Measurements from ENCODE around the gene KRTAP25-1. TPM values are rescaled to one million over a fixed set of nuclear protein-coding genes. Genes with fewer than 3 reads are reported as not detected.

Gene KRTAP25-1
- total RNA-seq, 4 donors from 2014 or later, result not detected

GRCh38 chr21:30329203-30329875 is 40.0 kb upstream of the KRTAP25-1 start:
- no peak for TF ChIP-seq CTCF (IDR thresholded peaks at IDR 0.05; ENCODE audit: low read depth)

GRCh38 chr21:30326390-30326789 is 37.1 kb upstream of the KRTAP25-1 start:
- no peak for TF ChIP-seq CTCF (IDR thresholded peaks at IDR 0.05; ENCODE audit: low read depth)

GRCh38 chr21:30320215-30320614 is 30.9 kb upstream of the KRTAP25-1 start, which contains the start of gene KRTAP26-1:
KRTAP26-1 (minus strand) TSS chr21:30320315; CDS start chr21:30320035, 280 bp downstream.
- TF ChIP-seq CTCF (IDR thresholded peaks at IDR 0.05; ENCODE audit: low read depth), result no peak

- TF ChIP-seq CTCF (IDR thresholded peaks at IDR 0.05; ENCODE audit: low read depth), result no peak
Observed at GRCh38 chr21:30315701-30316100, 26.4 kb upstream of the KRTAP25-1 start.

GRCh38 chr21:30306884-30307283 is 17.6 kb upstream of the KRTAP25-1 start:
- TF ChIP-seq CTCF (IDR thresholded peaks at IDR 0.05; ENCODE audit: low read depth), result no peak

GRCh38 chr21:30305136-30305535 is 15.8 kb upstream of the KRTAP25-1 start:
- no peak for TF ChIP-seq CTCF (IDR thresholded peaks at IDR 0.05; ENCODE audit: low read depth)

- TF ChIP-seq CTCF (IDR thresholded peaks at IDR 0.05; ENCODE audit: low read depth), result no peak
Observed at GRCh38 chr21:30282850-30283249, 6.5 kb downstream of the KRTAP25-1 start, which contains the start of gene KRTAP24-1. KRTAP24-1 (minus strand) TSS chr21:30282950; CDS start chr21:30282932, 18 bp downstream.

Data from subcutaneous adipose tissue (tissue), 4 donors.